Globus pallidus (tissue), 1 donor: ENCODE measurements around the gene RRP36.
A peak's percentile ranks its signal among the peaks of the same experiment; 100 is the strongest.
"Not testable (repeated sequence)": the region's sequence is repeated elsewhere in the genome, so short reads cannot be mapped to it uniquely, and the experiment has no call there.

Experiments
- DNase-seq: peaks from one replicate; pipeline ENCODE4 v3.0.0-alpha.2; 2015; ENCODE audit warnings: low spot score

Gene RRP36

GRCh38 chr6:43037706-43038105, 16.3 kb downstream of the RRP36 start:
- DNase-seq = no peak

- no peak for DNase-seq
Measured at GRCh38 chr6:43038727-43039126, 17.3 kb downstream of the RRP36 start.

- DNase-seq = no peak
Measured at GRCh38 chr6:43040542-43041257, 19.3 kb downstream of the RRP36 start.

GRCh38 chr6:43041475-43041874, 20.1 kb downstream of the RRP36 start:
- DNase-seq = not testable (repeated sequence)

- no peak for DNase-seq
Measured at GRCh38 chr6:43043310-43043709, 21.9 kb downstream of the RRP36 start.

GRCh38 chr6:43045371-43045930, 24.0 kb downstream of the RRP36 start:
- no peak for DNase-seq

GRCh38 chr6:43047998-43048397, 26.6 kb downstream of the RRP36 start:
- DNase-seq = no peak

- no peak for DNase-seq
Measured at GRCh38 chr6:43050981-43051380, 29.6 kb downstream of the RRP36 start.

GRCh38 chr6:43052225-43052841, 30.9 kb downstream of the RRP36 start:
- no peak for DNase-seq

- no peak for DNase-seq
Measured at GRCh38 chr6:43052842-43053544, 31.6 kb downstream of the RRP36 start.

GRCh38 chr6:43053545-43054205, 32.3 kb downstream of the RRP36 start, which contains the start of gene CUL7:
CUL7 (minus strand) TSS chr6:43053851; CDS start chr6:43052788, 1,063 bp downstream.
- peak; percentile 64 for DNase-seq

- no peak for DNase-seq
Measured at GRCh38 chr6:43054206-43054943, 33.0 kb downstream of the RRP36 start.

GRCh38 chr6:43055966-43056365, 34.5 kb downstream of the RRP36 start:
- no peak for DNase-seq

- no peak for DNase-seq
Measured at GRCh38 chr6:43058531-43058930, 37.1 kb downstream of the RRP36 start.

- peak; percentile 99 for DNase-seq
Measured at GRCh38 chr6:43059168-43060033, 38.0 kb downstream of the RRP36 start, which contains the start of the genes KLC4 and MRPL2. KLC4 (plus strand) TSS chr6:43059631; CDS start chr6:43061336, 1,705 bp downstream. MRPL2 (minus strand) TSS chr6:43059434; CDS start chr6:43059381, 53 bp downstream.

GRCh38 chr6:43060034-43060754, 38.8 kb downstream of the RRP36 start:
- DNase-seq = no peak

GRCh38 chr6:43060755-43061633, 39.6 kb downstream of the RRP36 start:
- DNase-seq = no peak

GRCh38 chr6:43061861-43062260, 40.4 kb downstream of the RRP36 start:
- DNase-seq = no peak

GRCh38 chr6:43062818-43063217, 41.4 kb downstream of the RRP36 start:
- DNase-seq = no peak
